GM12878 (cell line): ENCODE results near the gene FAM177B. TPM values are rescaled to one million over a fixed set of nuclear protein-coding genes. Genes with fewer than 3 reads are reported as not detected.
A peak's percentile ranks its signal among the peaks of the same experiment; 100 is the strongest.

ENCODE experiments used
- ATAC-seq: fragments of 200-7000 bp; cut with Tn5 transposase; 3 replicates; pipeline ENCODE4 v1.9.1; 2020; ENCODE audit warnings: mild to moderate bottlenecking, moderate library complexity
- BruUV-seq: library from RNA; stranded (reverse); fragments of 400-500 nt; replicated peaks from 2 replicates; lab custom pipeline; 2021; lab: Mats Ljungman, UMichigan
- CTCF ChIA-PET: fragments of 300-600 bp; sonication (Branson Sonifier 250); formaldehyde crosslinking; extraction: SDS; loops from one replicate; lab custom pipeline; 2021; ENCODE audit warnings: inconsistent platforms; lab: Yijun Ruan, JAX
- POLR2A ChIA-PET: fragments of 350-600 bp; formaldehyde crosslinking; extraction: SDS; loops from one replicate; lab custom pipeline; 2021; ENCODE audit warnings: inconsistent platforms; lab: Charles Lee
- RAD21 ChIA-PET: fragments of 300-600 bp; sonication (Branson Sonifier 250); formaldehyde crosslinking; loops from one replicate; lab custom pipeline; 2023; ENCODE audit warnings: antibody characterized with exemption; ENCODE audit not compliant: unreplicated experiment; lab: Charles Lee
- SMC1A ChIA-PET: fragments of 300-600 bp; sonication (Branson Sonifier 250); formaldehyde crosslinking; loops from one replicate; lab custom pipeline; 2023; ENCODE audit not compliant: unreplicated experiment, uncharacterized antibody; lab: Charles Lee
- DNase-seq: peaks from one replicate; pipeline ENCODE4 v3.0.0-alpha.2; 2011; ENCODE audit warnings: low read depth, low spot score
- FAIRE-seq: peaks from 3 replicates; lab custom pipeline; 2011; peaks lifted over from hg19 to GRCh38; lab: Jason Lieb, UNC
- H2AFZ ChIP-seq: 2 replicates; pipeline ENCODE4 v1.6.0; 2011; ENCODE audit warnings: low read depth, low read length, control low read depth; ENCODE audit not compliant: control insufficient read depth
- H3K27ac ChIP-seq: 2 replicates; pipeline ENCODE4 v1.5.1; 2011; ENCODE audit warnings: control low read depth; ENCODE audit not compliant: control insufficient read depth, insufficient read depth
- H3K27me3 ChIP-seq, 2 experiments: replicated peaks in 1 of 2; 2 replicates each; pipeline versions ENCODE4 v1.6.0 to v1.6.1; 2011; ENCODE audit warnings: low read length in 1 of 2; ENCODE audit not compliant: control insufficient read depth in 2 of 2, insufficient read depth in 2 of 2
- H3K36me3 ChIP-seq, 2 experiments: 2 replicates each; pipeline ENCODE4 v1.5.1; 2011; ENCODE audit warnings: low read length in 1 of 2; ENCODE audit not compliant: control insufficient read depth in 2 of 2, insufficient read depth in 2 of 2
- H3K4me1 ChIP-seq: 2 replicates; pipeline ENCODE4 v1.6.1; 2011; ENCODE audit warnings: mild to moderate bottlenecking, low read length, moderate library complexity, mixed read lengths; ENCODE audit not compliant: control insufficient read depth, insufficient read depth
- H3K4me2 ChIP-seq: 2 replicates; pipeline ENCODE4 v1.6.0; 2011; ENCODE audit warnings: control low read depth; ENCODE audit not compliant: control insufficient read depth, insufficient read depth
- H3K4me3 ChIP-seq: fragments of 200-600 bp; sonication (generic); 2 replicates; pipeline ENCODE4 v1.5.1; 2016
- H3K79me2 ChIP-seq: 2 replicates; pipeline ENCODE4 v1.6.0; 2011; ENCODE audit warnings: low read length; ENCODE audit not compliant: control insufficient read depth, insufficient read depth
- H3K9ac ChIP-seq: 2 replicates; pipeline ENCODE4 v1.8.0; 2011; ENCODE audit warnings: low read length, control low read depth, mixed read lengths; ENCODE audit not compliant: control insufficient read depth, insufficient read depth
- H3K9me3 ChIP-seq: replicated peaks from 3 replicates; pipeline ENCODE4 v1.5.1; 2011; ENCODE audit warnings: mild to moderate bottlenecking, low read length; ENCODE audit not compliant: control insufficient read depth, insufficient read depth
- H4K20me1 ChIP-seq: 2 replicates; pipeline ENCODE4 v1.6.0; 2011; ENCODE audit not compliant: control insufficient read depth, insufficient read depth
- IKZF2 ChIP-seq, 2 experiments: fragments of 450-650 bp; IDR thresholded peaks; 2 replicates each; pipeline ENCODE4 v1.6.1; 2017; ENCODE audit warnings: mild to moderate bottlenecking in 2 of 2, moderate library complexity in 2 of 2
- POU2F2 ChIP-seq: IDR thresholded peaks from 3 replicates; pipeline ENCODE4 v1.6.1; 2011; ENCODE audit warnings: low read depth, mild to moderate bottlenecking, low read length, borderline replicate concordance
- RB1 ChIP-seq: fragments of 450-650 bp; formaldehyde crosslinking; IDR thresholded peaks from 2 replicates; pipeline ENCODE4 v1.6.1; 2017; ENCODE audit warnings: mild to moderate bottlenecking, borderline replicate concordance
- SMARCA5 ChIP-seq: fragments of 450-650 bp; IDR thresholded peaks from 2 replicates; pipeline ENCODE4 v1.6.1; 2017; ENCODE audit warnings: mild to moderate bottlenecking
- SPI1 ChIP-seq: IDR thresholded peaks from 2 replicates; pipeline ENCODE4 v1.6.1; 2011; ENCODE audit warnings: low read depth, mild to moderate bottlenecking, low read length, moderate library complexity, borderline replicate concordance; ENCODE audit not compliant: insufficient read depth
- ZNF384 ChIP-seq: IDR thresholded peaks from 2 replicates; pipeline ENCODE4 v1.6.1; 2012; ENCODE audit warnings: low read depth, mild to moderate bottlenecking, low read length, improper control_type of control experiment, borderline replicate concordance
- WGBS: methylation state at CpG from one replicate; pipeline ENCODE4 v1.1.6; 2016; ENCODE audit warnings: low lambda C conversion rate; ENCODE audit not compliant: insufficient replicate concordance, insufficient coverage; ENCODE audit errors: missing lambda C conversion rate; 5-methylcytosine and 5-hydroxymethylcytosine counted together
- in situ Hi-C: fragments of 300-500 bp; cut with MboI; formaldehyde crosslinking; loops from 9 replicates; pipeline ENCODE4 v1.14.3; 2018; ENCODE audit warnings: mixed read lengths
- intact Hi-C: fragments of 100-400 bp; cut with micrococcal nuclease; formaldehyde crosslinking; loops from one replicate; pipeline ENCODE4 v1.14.2; 2022; ENCODE audit not compliant: unreplicated experiment
- polyA plus RNA-seq, 11 experiments: library from polyadenylated mRNA; depleted of rRNA in 4 of 11; unstranded in 6 of 11; stranded (reverse) in 5 of 11; fragments of >200 nt; fragmentation: Nextera tagmentation in 4 of 11; fragmentation: Illumina TruSeq in 1 of 11; extraction: Ambion mirVana in 4 of 11; extraction: Trizol in 1 of 11; gene quantifications; 1 replicate in 1 of 11; 2 replicates in 10 of 11; pipeline versions ENCODE4 v1.2.1 to v1.2.3, GENCODE V29; 2011 to 2016; ENCODE audit warnings: inconsistent platforms in 2 of 11, missing spikeins in 2 of 11, low read depth in 1 of 11
- total RNA-seq, 4 experiments: library from RNA; depleted of rRNA in 3 of 4; stranded (reverse); fragments of >200 nt in 3 of 4; fragmentation: Illumina TruSeq in 1 of 4; extraction: Trizol in 1 of 4; gene quantifications; 2 replicates each; pipeline versions ENCODE4 v1.2.1 to v1.2.3, GENCODE V29; 2013 to 2021
- TF ChIP-seq, protein P1 (sequence below): fragments of 450-650 bp; IDR thresholded peaks from 2 replicates; pipeline ENCODE4 v1.6.1; 2017; ENCODE audit warnings: mild to moderate bottlenecking, moderate library complexity

The FAM177B gene
- total and polyA plus RNA-seq, 10 of the 15 experiments (the other 5 are each of a cell fraction or from before 2014, with no cell fraction given), result 0.06 TPM; not detected in 9

DNA sequence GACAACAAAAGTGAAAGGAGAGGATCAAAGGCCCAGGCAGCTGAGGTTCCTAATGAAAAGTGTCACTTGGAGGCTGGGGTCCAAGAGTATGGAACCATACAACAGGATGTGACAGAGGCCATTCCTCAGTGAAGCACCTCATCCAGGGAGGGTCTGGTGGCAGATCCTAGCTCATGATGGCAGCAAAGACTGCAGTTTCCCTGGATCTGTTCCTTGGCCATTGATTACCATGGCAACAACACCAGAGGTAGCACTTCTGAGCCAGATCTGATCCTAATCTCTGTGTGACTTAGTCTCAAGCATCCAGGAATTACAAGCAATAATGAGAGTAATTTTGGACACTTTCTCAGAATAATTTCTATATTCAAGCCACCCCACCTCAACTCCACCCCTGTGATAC lies 12.9 kb downstream of the FAM177B start:
- DNase-seq (no peak), ATAC-seq (no peak), FAIRE-seq (no peak)
- ChIA-PET CTCF (interaction anchor here (1.0 to 3.2 kb wide), 6 partner anchors 10 to 374 kb away, joined by 3 to 21 read pairs (median 8); partner anchors contain the start of gene FAM177B), SMC1A (interaction anchor here (0.7 to 2.7 kb wide), 4 partner anchors 11 to 84 kb away, joined by 3 to 16 read pairs (median 3); partner anchors contain the start of gene FAM177B), RAD21 (no interaction called here), POLR2A (no interaction called here)
- Histone ChIP-seq H3K27ac (no peak overlapping the region), H3K36me3 (no peaks in the 10 kb centered on the region), H3K9ac (no peak overlapping the region), H2AFZ (no peak overlapping the region), H3K4me1 (peaks cover 6% of the 10 kb centered on the region), H3K9me3 (no peaks in the 10 kb centered on the region), H4K20me1 (no peaks in the 10 kb centered on the region), H3K4me3 (no peak overlapping the region), H3K79me2 (no peaks in the 10 kb centered on the region), H3K27me3 (no peaks in the 10 kb centered on the region), H3K4me2 (no peak overlapping the region)
- intact Hi-C loops, result no loop called here
- TF ChIP-seq IKZF2 (IDR thresholded peaks at IDR 0.05) (no peak), POU2F2 (no peak), RB1 (no peak)
- in situ Hi-C loops, result no loop called here
- BruUV-seq, result no TSS peak

DNA sequence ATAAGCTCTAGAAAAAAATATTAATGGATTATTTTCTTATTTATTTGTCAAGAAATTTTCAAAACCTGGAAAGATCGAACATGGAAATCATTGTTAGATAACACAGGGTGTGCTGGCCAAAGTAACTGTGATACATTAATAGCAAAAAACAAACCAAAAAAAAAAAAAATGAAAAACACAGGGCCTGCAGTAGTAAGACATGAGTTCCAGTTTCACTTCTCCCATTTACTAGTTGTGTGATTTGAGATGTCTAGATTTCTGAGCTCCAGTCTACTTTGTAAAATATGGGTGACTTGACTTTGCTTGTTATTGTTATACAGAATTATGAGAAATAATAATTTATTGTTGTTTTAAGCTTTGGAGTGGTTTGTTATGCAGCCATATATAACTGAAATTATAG lies 13.6 kb downstream of the FAM177B start:
- SMC1A ChIA-PET, result interaction anchor here (0.6 to 2.7 kb wide), 13 partner anchors 9 to 731 kb away, joined by 3 to 16 read pairs (median 3); partner anchors contain the start of gene FAM177B
- H3K4me3 ChIP-seq, result no peak overlapping the region
- H4K20me1 ChIP-seq, result no peaks in the 10 kb centered on the region
- no peak for DNase-seq
- BruUV-seq, result no TSS peak
- no peak overlapping the region for H3K27ac ChIP-seq
- WGBS, result 7% methylated on average over 1 of the region's 1 CpG
- POLR2A ChIA-PET, result no interaction called here
- in situ Hi-C loops (no loop called here), intact Hi-C loops (no loop called here)
- no peaks in the 10 kb centered on the region for H3K36me3 ChIP-seq
- no peak for TF ChIP-seq SMARCA5
- TF ChIP-seq, protein P1, sequence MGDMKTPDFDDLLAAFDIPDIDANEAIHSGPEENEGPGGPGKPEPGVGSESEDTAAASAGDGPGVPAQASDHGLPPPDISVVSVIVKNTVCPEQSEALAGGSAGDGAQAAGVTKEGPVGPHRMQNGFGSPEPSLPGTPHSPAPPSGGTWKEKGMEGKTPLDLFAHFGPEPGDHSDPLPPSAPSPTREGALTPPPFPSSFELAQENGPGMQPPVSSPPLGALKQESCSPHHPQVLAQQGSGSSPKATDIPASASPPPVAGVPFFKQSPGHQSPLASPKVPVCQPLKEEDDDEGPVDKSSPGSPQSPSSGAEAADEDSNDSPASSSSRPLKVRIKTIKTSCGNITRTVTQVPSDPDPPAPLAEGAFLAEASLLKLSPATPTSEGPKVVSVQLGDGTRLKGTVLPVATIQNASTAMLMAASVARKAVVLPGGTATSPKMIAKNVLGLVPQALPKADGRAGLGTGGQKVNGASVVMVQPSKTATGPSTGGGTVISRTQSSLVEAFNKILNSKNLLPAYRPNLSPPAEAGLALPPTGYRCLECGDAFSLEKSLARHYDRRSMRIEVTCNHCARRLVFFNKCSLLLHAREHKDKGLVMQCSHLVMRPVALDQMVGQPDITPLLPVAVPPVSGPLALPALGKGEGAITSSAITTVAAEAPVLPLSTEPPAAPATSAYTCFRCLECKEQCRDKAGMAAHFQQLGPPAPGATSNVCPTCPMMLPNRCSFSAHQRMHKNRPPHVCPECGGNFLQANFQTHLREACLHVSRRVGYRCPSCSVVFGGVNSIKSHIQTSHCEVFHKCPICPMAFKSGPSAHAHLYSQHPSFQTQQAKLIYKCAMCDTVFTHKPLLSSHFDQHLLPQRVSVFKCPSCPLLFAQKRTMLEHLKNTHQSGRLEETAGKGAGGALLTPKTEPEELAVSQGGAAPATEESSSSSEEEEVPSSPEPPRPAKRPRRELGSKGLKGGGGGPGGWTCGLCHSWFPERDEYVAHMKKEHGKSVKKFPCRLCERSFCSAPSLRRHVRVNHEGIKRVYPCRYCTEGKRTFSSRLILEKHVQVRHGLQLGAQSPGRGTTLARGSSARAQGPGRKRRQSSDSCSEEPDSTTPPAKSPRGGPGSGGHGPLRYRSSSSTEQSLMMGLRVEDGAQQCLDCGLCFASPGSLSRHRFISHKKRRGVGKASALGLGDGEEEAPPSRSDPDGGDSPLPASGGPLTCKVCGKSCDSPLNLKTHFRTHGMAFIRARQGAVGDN, result no peak
- peak; percentile 91 for TF ChIP-seq ZNF384
- TF ChIP-seq SPI1, result peak; percentile 82
- TF ChIP-seq, all 136 proteins: peak for 2
- H3K4me1 ChIP-seq, result peaks cover 6% of the 10 kb centered on the region
- ATAC-seq, result peak; percentile 85
- H3K27me3 ChIP-seq, result no peaks in the 10 kb centered on the region
- FAIRE-seq, result peak; percentile 88
- no peak overlapping the region for H3K9ac ChIP-seq
- H2AFZ ChIP-seq, result no peak overlapping the region
- ChIA-PET CTCF (interaction anchor here (0.6 to 3.2 kb wide), 14 partner anchors 11 to 877 kb away, joined by 3 to 21 read pairs (median 3); partner anchors contain the start of gene FAM177B), RAD21 (interaction anchor here (0.8 to 1.4 kb wide), 6 partner anchors 12 to 105 kb away, joined by 3 to 4 read pairs (median 3); no protein-coding TSS in a partner anchor)
- no peak overlapping the region for H3K4me2 ChIP-seq
- no peaks in the 10 kb centered on the region for H3K9me3 ChIP-seq
- no peaks in the 10 kb centered on the region for H3K79me2 ChIP-seq
